Left cardiac atrium (tissue), 2 donors: ENCODE results near the gene RCAN3. TPM values are rescaled to one million over a fixed set of nuclear protein-coding genes. Genes with fewer than 3 reads are reported as not detected.

ENCODE experiments used
- total RNA-seq, 2 donors: library from RNA; stranded (reverse); fragmentation: NEBNext Ultra II Directional; extraction: Animal tissue kit (Norgen Biotek cat#: 25700); gene quantifications; one replicate each; pipeline ENCODE4 v1.2.1, GENCODE V29; 2021
- donor health status: DM: no; HTN: yes; CAD: no; lungs with severe emphysema.
- donor health status: DM: yes; HTN: yes; CAD: no.

RCAN3 gene
- total RNA-seq, 2 donors from 2014 or later = 5.8 to 6.1 TPM

Other genes starting within 250 kb of the RCAN3 start
- under 1 TPM in 1 of 2 donors, not detected in 1; 0.26 TPM for gene GRHL3, start 183.5 kb upstream of the RCAN3 start, total RNA-seq
- gene STPG1, start 89.1 kb upstream of the RCAN3 start, total RNA-seq = 1 to 10 TPM; 4.6 to 6.6 TPM
- gene NIPAL3, start 87.0 kb upstream of the RCAN3 start, total RNA-seq = 10 to 100 TPM; 20.4 to 26.2 TPM
- under 1 TPM; 0.16 to 0.18 TPM for gene NCMAP, start 53.3 kb downstream of the RCAN3 start, total RNA-seq
- gene SRRM1, start 140.5 kb downstream of the RCAN3 start, total RNA-seq = 10 to 100 TPM; 60.4 to 89.9 TPM
- gene CLIC4, start 242.6 kb downstream of the RCAN3 start, total RNA-seq = 100 to 1,000 TPM; 164 to 263 TPM